Mucosa of descending colon (tissue), 3 donors: Measurements from ENCODE around the gene FAM193B. TPM values are rescaled to one million over a fixed set of nuclear protein-coding genes. Genes with fewer than 3 reads are reported as not detected.

ENCODE experiments used
- ATAC-seq: fragments of 200-7000 bp; cut with Tn5 transposase; one replicate; pipeline ENCODE4 v1.9.1; 2020; ENCODE audit warnings: mild to moderate bottlenecking, moderate library complexity
- DNase-seq, 3 donors: peaks; one replicate each; pipeline ENCODE4 v3.0.0-alpha.2; 2020
- H3K36me3 ChIP-seq: fragments of 200-600 bp; one replicate; pipeline ENCODE4 v1.8.0; 2021; ENCODE audit warnings: low read depth, mild to moderate bottlenecking
- H3K4me1 ChIP-seq: fragments of 200-600 bp; one replicate; pipeline ENCODE4 v1.8.0; 2021; ENCODE audit warnings: low read depth, mild to moderate bottlenecking
- H3K4me3 ChIP-seq: fragments of 200-600 bp; one replicate; pipeline ENCODE4 v1.8.0; 2021; ENCODE audit warnings: mild to moderate bottlenecking
- H3K9me3 ChIP-seq: fragments of 200-600 bp; one replicate; pipeline ENCODE4 v1.8.0; 2021; ENCODE audit warnings: mild to moderate bottlenecking
- intact Hi-C, 2 donors: fragments of 100-400 bp; cut with DNase I in 1 of 2; cut with micrococcal nuclease in 1 of 2; formaldehyde crosslinking; loops; one replicate each; pipeline versions ENCODE4 v1.11.0 to v1.11.1; 2022; cut with DNase I, micrococcal nuclease
- total RNA-seq, 3 donors: library from RNA; stranded (reverse); fragmentation: NEBNext Ultra II Directional in 2 of 3; extraction: Animal tissue kit (Norgen Biotek cat#: 25700) in 2 of 3; gene quantifications; one replicate each; pipeline versions ENCODE4 v1.2.1 to v1.2.4, GENCODE V29; 2021 to 2023
- TF ChIP-seq, protein P1 (sequence below): fragments of 200-600 bp; IDR thresholded peaks from one replicate; pipeline ENCODE4 v1.8.0; 2022; ENCODE audit warnings: antibody characterized with exemption, mild to moderate bottlenecking
- donor health status: DM: no; HTN: no; CAD: no; lungs with moderate emphysema.
- donor health status: DM: no; HTN: no; CAD: no.
- donor health status: DM: no; HTN: yes; CAD: no.

The FAM193B gene
- total RNA-seq, 3 donors from 2014 or later, result 57.7 to 83.9 (median 75.2) TPM

DNA sequence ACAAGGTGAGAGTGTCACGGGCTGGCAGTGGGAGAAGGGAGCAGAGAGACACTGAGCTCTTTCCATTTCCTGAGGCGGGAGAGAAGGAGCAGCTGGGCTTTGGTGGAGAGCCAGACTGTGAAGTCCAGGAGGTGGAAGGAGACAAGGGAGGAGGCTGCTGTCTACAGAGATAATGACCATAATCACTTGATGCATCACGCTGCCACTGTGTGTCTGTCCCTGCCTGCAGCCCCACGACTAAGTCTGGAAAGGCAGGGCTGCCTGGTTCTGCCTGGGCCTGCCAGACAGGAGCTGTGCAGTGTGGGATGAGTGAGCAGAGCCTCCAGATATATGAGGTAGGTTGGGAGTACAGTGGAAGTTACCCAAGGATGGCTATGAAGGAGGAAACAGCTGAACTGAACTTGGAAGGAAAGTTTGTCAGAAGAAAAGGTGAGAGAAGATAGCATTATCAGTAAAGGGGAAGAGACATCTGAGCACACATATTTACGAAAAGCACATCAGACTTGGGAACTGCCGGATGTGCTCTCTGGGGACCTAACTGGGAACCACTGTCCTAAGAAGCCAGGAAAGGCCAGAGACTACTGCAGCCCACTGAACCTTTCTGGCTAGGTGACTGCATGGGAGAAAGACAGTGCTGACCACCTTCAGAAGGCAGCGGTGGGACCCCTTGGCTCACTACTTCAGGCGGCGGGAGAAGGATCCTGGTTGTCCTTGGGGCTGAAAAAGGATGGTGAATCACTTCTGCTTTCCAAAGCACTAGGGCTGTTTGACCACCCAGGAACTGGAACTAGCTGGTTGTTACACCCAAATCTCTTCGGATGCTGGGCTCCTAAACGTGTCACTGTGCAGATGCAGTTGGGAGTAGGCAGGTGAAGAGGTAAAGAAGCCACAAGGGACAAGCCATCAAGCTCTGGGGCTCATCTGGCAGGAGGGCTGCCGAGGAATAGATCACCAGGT lies 24.8 kb downstream of the FAM193B start:
- DNase-seq, result no peak
- no peak overlapping the region for H3K4me3 ChIP-seq
- H3K9me3 ChIP-seq, result no peaks in the 10 kb centered on the region
- TF ChIP-seq, protein P1, sequence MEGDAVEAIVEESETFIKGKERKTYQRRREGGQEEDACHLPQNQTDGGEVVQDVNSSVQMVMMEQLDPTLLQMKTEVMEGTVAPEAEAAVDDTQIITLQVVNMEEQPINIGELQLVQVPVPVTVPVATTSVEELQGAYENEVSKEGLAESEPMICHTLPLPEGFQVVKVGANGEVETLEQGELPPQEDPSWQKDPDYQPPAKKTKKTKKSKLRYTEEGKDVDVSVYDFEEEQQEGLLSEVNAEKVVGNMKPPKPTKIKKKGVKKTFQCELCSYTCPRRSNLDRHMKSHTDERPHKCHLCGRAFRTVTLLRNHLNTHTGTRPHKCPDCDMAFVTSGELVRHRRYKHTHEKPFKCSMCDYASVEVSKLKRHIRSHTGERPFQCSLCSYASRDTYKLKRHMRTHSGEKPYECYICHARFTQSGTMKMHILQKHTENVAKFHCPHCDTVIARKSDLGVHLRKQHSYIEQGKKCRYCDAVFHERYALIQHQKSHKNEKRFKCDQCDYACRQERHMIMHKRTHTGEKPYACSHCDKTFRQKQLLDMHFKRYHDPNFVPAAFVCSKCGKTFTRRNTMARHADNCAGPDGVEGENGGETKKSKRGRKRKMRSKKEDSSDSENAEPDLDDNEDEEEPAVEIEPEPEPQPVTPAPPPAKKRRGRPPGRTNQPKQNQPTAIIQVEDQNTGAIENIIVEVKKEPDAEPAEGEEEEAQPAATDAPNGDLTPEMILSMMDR, result no peak
- no peaks in the 10 kb centered on the region for H3K4me1 ChIP-seq
- intact Hi-C loops, result no loop called here
- no peaks in the 10 kb centered on the region for H3K36me3 ChIP-seq
- no peak for ATAC-seq

DNA sequence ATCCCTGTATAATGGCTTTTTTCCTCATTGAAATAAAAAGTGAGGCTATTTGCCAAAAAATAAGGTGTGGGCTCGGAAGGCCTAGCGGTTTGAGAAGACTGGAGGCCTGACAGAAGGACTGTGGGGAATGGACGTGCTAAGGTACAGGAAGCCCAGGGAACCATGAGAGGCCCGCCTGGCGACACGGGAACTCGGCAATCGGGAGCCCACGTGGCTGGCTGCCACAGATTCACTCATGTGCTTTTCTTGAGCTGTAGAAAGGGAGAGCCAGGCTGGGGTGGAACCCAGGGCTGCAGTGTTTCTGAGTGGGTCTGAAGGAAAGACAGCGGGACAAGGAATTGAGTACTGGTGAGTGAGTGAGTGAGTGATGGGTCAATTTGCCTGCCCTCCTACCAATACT lies 25.7 kb downstream of the FAM193B start:
- Histone ChIP-seq H3K4me1 (no peaks in the 10 kb centered on the region), H3K4me3 (no peak overlapping the region), H3K36me3 (no peaks in the 10 kb centered on the region), H3K9me3 (no peaks in the 10 kb centered on the region)
- TF ChIP-seq, protein P1, result no peak
- ATAC-seq (no peak), DNase-seq (no peak)
- intact Hi-C loops, result no loop called here

DNA sequence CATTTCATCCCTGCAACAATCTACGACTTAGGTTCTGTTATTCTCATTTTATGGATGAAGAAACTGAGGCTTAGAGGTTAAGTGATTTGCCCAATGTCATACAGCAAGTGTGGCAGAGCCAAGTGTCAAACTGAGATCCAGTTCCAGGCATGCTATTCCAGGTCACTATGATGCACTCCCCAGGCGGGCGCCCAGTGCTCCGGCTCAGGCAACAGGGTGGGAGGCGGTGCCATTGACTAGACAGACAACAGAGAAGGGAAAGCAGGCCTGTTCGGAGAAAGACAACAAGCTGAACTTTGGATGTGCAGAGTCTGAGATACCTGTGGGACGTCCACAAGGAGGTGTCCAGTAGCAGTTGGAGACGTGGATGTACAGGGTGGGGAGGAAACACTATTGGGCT lies 26.8 kb downstream of the FAM193B start:
- TF ChIP-seq, protein P1, result no peak
- Histone ChIP-seq H3K4me1 (no peaks in the 10 kb centered on the region), H3K9me3 (no peaks in the 10 kb centered on the region), H3K4me3 (no peak overlapping the region), H3K36me3 (peaks cover 4% of the 10 kb centered on the region)
- ATAC-seq (no peak), DNase-seq (no peak)
- intact Hi-C loops, result no loop called here

DNA sequence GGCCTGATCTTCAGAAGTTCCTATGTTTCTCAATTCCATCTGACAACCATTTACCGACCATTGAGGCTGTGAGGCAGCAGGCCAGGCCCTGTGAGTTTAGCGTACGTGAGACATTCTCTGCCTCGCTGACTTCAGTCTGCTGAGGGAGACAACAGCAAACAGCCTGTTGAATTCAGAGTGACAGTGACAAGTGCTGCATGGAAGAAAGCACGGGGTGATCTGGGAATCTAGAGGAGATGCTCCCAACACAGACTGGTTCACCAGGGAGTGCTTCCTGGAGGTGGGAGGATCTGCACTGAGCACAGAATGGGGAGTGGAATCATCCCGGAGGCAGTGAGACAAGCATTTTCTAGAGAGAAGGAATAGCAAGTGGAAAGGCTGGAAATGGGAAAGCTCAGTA lies 27.6 kb downstream of the FAM193B start:
- DNase-seq (no peak), ATAC-seq (no peak)
- intact Hi-C loops, result no loop called here
- TF ChIP-seq, protein P1, result no peak
- Histone ChIP-seq H3K4me3 (no peak overlapping the region), H3K36me3 (peaks cover 4% of the 10 kb centered on the region), H3K4me1 (no peaks in the 10 kb centered on the region), H3K9me3 (no peaks in the 10 kb centered on the region)

DNA sequence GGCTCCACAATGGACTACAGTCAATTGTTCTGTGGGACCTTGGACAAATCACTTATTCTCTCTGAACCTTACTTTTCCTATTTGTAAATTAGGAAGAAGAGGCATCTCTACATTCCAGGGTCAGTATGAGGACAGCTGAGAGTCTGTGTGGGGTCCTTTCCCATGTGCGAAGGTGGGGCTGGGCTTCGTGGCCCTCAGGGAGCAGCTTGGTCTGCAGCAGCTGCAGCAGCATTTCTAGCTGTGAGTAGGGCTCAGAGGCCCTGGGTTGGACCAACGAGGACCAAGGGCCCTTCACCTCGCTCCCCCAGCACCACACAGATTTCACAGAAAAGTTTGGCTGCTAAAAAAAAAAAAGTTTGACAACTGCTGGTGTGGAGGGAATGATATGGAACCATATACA lies 28.2 kb downstream of the FAM193B start:
- TF ChIP-seq, protein P1, result no peak
- Histone ChIP-seq H3K36me3 (peaks cover 4% of the 10 kb centered on the region), H3K9me3 (no peaks in the 10 kb centered on the region), H3K4me3 (no peak overlapping the region), H3K4me1 (no peaks in the 10 kb centered on the region)
- DNase-seq (no peak), ATAC-seq (no peak)
- intact Hi-C loops, result no loop called here
